Glomerular endothelial cell (primary cell): ENCODE data around the gene FGFRL1. TPM values are rescaled to one million over a fixed set of nuclear protein-coding genes. Genes with fewer than 3 reads are reported as not detected.

Experiments
- DNase-seq: peaks from one replicate; pipeline ENCODE4 v3.0.0-alpha.2; 2011; ENCODE audit warnings: low read depth, low spot score; ENCODE audit errors: extremely low read depth
- total RNA-seq: library from RNA; depleted of rRNA; stranded (reverse); fragments of >200 nt; gene quantifications from 2 replicates; pipeline ENCODE4 v1.2.3, GENCODE V29; 2015

Gene FGFRL1, protein sequence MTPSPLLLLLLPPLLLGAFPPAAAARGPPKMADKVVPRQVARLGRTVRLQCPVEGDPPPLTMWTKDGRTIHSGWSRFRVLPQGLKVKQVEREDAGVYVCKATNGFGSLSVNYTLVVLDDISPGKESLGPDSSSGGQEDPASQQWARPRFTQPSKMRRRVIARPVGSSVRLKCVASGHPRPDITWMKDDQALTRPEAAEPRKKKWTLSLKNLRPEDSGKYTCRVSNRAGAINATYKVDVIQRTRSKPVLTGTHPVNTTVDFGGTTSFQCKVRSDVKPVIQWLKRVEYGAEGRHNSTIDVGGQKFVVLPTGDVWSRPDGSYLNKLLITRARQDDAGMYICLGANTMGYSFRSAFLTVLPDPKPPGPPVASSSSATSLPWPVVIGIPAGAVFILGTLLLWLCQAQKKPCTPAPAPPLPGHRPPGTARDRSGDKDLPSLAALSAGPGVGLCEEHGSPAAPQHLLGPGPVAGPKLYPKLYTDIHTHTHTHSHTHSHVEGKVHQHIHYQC
- 22.3 and 27.7 TPM in 2 replicates for total RNA-seq

GRCh38 chr4:1011022-1011665, at the start of gene FGFRL1:
Gene FGFRL1 (plus strand): TSS chr4:1011626. CDS start chr4:1012486, 860 bp downstream.
- no peak for DNase-seq

- DNase-seq: no peak
These were observed 48.9 kb upstream of the FGFRL1 start for GRCh38 chr4:962231-963208.

DNA sequence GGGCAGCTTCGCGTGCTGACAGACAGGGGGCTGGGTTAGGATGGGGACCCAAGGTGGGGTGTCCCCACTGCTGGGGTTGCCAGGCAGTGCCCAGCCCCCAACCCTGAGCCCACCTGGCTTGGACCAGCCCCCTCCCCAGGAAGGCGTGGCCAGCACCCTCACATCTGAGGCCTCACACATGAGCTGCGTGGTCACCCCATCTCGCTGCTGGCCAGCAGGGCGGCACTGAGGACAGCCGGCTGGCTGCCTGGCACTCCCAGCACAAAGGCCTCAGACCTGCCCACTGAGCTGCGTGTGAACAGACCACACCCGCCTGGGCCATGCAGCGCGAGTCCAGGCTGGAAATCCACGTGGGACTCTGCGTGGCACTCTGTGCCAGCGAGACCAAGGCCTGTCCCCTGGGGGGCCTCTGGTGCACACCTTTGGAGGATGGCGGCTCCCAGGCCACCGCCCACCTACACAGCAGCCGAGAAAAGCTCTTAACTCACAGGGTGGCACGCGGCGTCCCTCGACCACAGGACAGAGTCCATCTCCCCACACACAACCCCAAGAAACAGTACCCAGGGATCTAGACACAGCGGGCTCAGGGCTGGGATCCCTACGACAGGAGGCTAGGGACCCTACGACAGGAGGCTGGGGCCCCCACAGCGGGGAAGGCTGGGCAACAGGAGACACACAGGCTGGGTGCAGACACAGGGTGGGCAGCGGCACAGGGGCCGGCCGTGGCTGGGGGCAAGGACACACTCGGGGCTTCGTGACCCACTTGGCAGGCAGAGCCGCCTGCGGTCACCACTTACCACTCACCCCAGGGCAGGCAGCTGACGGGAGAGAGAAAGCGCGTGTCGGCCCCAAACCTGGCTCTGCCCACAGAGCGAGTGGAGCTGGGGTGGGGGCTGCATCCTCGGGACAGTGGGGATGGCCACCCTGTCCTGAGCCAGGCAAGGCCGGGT, 47.9 kb upstream of the FGFRL1 start:
- no peak for DNase-seq

GRCh38 chr4:964346-965025, 46.9 kb upstream of the FGFRL1 start:
- no peak for DNase-seq

GRCh38 chr4:965048-965765, 46.2 kb upstream of the FGFRL1 start:
- DNase-seq: no peak

GRCh38 chr4:965766-966134, 45.7 kb upstream of the FGFRL1 start:
- no peak for DNase-seq

- DNase-seq: no peak
These were observed 44.9 kb upstream of the FGFRL1 start for GRCh38 chr4:966266-967112.

- no peak for DNase-seq
These were observed 44.0 kb upstream of the FGFRL1 start for GRCh38 chr4:967113-968104.

DNA sequence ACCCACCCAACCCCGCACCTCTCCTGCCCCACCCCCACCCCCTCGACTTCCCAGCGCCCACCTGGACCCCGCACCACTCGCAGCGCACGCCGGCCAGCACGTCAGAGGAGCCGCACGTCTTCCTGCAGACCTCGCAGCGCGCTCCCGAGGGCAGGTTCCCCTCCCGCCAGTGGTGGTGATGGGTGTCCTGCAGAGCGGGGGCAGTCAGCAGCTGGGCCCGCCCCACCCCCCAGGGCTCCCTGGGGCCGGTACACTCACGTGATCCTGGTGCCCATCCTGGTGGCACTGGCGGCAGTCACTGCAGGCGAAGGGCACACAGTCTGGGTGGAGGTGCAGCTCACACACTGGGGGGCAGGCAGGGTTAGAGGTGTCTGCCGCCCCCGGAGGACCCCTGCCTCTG, 43.2 kb upstream of the FGFRL1 start:
- DNase-seq: no peak

DNA sequence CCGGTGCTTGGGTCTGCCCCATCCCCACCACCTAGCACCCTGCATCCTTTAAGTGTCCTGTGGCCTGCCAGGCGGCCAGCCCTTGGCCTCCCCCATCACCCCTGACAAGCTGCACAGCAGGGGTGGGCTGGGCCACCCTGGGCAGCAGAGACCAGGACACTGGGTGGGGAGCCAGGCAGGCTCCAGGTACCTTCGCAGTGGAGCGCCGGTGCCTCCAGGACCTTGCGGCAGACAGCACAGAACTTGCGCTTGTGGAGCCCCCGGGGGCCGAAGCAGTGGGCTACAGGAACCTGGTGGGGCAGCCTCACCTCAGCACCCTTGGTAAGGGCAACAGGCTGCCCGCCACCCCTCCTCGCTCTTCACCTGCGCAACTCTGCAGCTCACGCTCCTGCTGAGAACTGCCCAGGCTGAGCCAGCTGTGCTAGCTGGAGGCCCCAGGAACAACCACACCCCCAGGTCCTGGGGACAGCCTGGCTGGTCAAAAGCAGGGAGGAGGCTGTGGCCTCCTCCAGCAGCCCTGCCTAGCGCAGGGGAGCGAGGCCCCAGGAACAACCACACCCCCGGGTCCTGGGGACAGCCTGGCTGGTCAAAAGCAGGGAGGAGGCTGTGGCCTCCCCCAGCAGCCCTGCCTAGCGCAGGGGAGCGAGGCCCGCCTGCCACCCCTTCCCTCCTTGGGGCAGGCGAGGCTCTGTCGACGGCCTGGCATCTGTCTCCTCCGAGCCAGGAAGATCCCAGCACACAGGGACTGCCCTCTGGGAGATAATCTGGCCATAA, 42.6 kb upstream of the FGFRL1 start:
- no peak for DNase-seq

- DNase-seq: no peak
These were observed 41.2 kb upstream of the FGFRL1 start for GRCh38 chr4:970046-970745.

- no peak for DNase-seq
These were observed 40.4 kb upstream of the FGFRL1 start for GRCh38 chr4:970854-971520.

GRCh38 chr4:971666-972500, 39.5 kb upstream of the FGFRL1 start:
- no peak for DNase-seq
